ENCODE measurements around the gene SV2C.

DNA sequence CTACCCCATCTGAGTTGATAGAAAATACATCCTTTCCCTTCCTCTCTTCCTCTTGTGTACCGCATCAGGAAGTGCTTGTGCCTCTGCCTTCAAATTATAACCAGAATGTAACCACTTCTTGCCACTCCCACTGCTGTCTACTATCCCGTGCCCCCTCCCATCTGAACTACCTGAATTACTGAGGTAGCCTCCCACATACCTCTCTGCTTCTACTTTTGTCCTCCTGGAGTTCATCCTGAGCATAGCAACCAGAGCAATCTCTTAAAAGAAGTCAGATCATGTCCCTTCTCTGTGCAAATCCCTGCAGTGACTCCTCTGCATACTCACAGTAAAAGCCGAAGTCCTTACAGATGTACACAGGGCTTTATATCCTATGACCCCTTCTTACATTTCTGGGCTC lies 23.0 kb downstream of the SV2C start:
- TF ChIP-seq CTCF (IDR thresholded peaks at IDR 0.05) (no peak), POLR2A (IDR thresholded peaks at IDR 0.05) (no peak)

Measured in testis (tissue), 2 donors.